Gastroesophageal sphincter (tissue), 4 donors: Measurements from ENCODE around the gene MTRR. TPM values are rescaled to one million over a fixed set of nuclear protein-coding genes. Genes with fewer than 3 reads are reported as not detected.
A peak's percentile ranks its signal among the peaks of the same experiment; 100 is the strongest.

Experiments used
- ATAC-seq: fragments of 150-250 bp; one replicate; pipeline ENCODE4 v1.9.1; 2016; ENCODE audit warnings: mild to moderate bottlenecking, moderate library complexity
- H3K27ac ChIP-seq, 4 donors: fragments of 200-600 bp; sonication (generic) in 3 of 4; 1 replicate in 3 of 4; 2 replicates in 1 of 4; pipeline ENCODE4 v1.5.1; 2016 to 2019
- H3K27me3 ChIP-seq: fragments of 200-600 bp; sonication (generic); one replicate; pipeline ENCODE4 v1.5.1; 2019
- H3K36me3 ChIP-seq, 2 donors: fragments of 200-600 bp; sonication (generic); one replicate each; pipeline ENCODE4 v1.5.1; 2019; ENCODE audit warnings: control low read depth in 1 of 2
- H3K4me1 ChIP-seq, 3 donors: fragments of 200-600 bp; sonication (generic); 1 replicate in 2 of 3; 2 replicates in 1 of 3; pipeline ENCODE4 v1.5.1; 2016 to 2019; ENCODE audit warnings: control low read depth in 2 of 3
- H3K4me3 ChIP-seq, 2 donors: fragments of 200-600 bp; sonication (generic); one replicate each; pipeline ENCODE4 v1.5.1; 2019; ENCODE audit warnings: mild to moderate bottlenecking in 1 of 2, moderate library complexity in 1 of 2
- H3K9me3 ChIP-seq, 3 donors: fragments of 200-600 bp; sonication (generic); one replicate each; pipeline ENCODE4 v1.5.1; 2017 to 2019; ENCODE audit warnings: control low read depth in 2 of 3
- EP300 ChIP-seq: sonication (generic); formaldehyde crosslinking; IDR thresholded peaks from one replicate; pipeline ENCODE4 v1.6.1; 2017; ENCODE audit warnings: antibody characterized with exemption, mild to moderate bottlenecking
- POLR2A ChIP-seq, 2 donors: fragments of 450-650 bp; IDR thresholded peaks; one replicate each; pipeline ENCODE4 v1.6.1; 2017; ENCODE audit warnings: antibody characterized with exemption in 2 of 2, mild to moderate bottlenecking in 2 of 2, moderate library complexity in 1 of 2
- POLR2AphosphoS5 ChIP-seq: sonication (generic); formaldehyde crosslinking; IDR thresholded peaks from one replicate; pipeline ENCODE4 v1.6.1; 2017; ENCODE audit warnings: antibody characterized with exemption
- WGBS, 2 donors: methylation state at CpG; one replicate each; pipeline ENCODE4 v1.1.5; 2018; ENCODE audit warnings: low coverage in 1 of 2; 5-methylcytosine and 5-hydroxymethylcytosine counted together
- total RNA-seq, 4 donors: library from RNA; depleted of rRNA; stranded (reverse); fragments of >200 nt; gene quantifications; one replicate each; pipeline ENCODE4 v1.1.0, GENCODE V29; 2016
- TF ChIP-seq, protein P1 (sequence below), 4 experiments: fragments of 200-600 bp in 2 of 4; fragments of 450-650 bp in 2 of 4; sonication (generic) in 1 of 4; IDR thresholded peaks; one replicate each; pipeline ENCODE4 v1.5.1; 2017 to 2019; ENCODE audit warnings: antibody characterized with exemption in 4 of 4, mild to moderate bottlenecking in 2 of 4, moderate library complexity in 2 of 4

MTRR gene
- 10 to 100 TPM; 29.3 to 44.0 (median 35.5) TPM for total RNA-seq

DNA sequence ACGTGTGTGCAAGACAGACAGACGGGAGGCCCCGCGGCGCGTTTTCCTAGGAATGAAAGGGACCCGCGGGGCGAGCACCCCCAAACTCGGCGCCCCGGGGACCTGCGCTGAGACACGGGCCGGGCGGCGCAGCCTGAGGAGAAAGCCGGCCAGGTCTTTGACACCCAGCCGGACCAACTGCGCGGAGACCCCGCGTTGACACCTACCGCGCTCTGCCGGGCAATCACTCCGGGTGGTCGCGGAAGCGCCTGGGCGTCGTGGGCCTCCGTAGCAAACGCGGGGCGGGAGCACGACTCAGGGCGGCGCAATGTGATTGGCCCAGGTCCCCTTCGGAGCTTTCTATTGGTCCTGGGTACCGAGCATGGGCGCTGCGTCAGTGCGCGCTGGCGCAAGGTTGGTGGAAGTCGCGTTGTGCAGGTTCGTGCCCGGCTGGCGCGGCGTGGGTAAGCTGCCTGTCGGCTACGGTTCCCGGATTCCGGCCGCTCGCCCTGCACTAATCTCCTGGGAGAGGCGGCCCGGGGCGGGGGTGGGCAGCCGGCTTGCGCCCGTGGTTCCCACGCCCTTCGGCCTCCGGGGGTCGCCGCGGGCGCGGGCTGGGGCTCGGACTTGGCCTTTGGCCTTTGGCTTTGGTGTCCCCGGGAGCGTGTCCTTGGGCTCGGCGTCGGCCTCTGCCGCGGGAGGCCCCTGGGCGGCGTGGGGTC, at the start of gene MTRR, which contains the start of gene FASTKD3:
Gene MTRR (plus strand): TSS at position 376 of the 701 bp plus-strand sequence. CDS start 1,647 bp downstream, outside the sequence.
Gene FASTKD3 (minus strand): TSS at position 259 of the 701 bp plus-strand sequence. CDS start 948 bp downstream, outside the sequence.
- Histone ChIP-seq H3K4me1 (peaks cover 11 to 45% (median 13%) of the 10 kb centered on the region in 3 donors), H3K9me3 (no peaks in the 10 kb centered on the region), H3K27ac (peak within 1 kb of the TSS; percentile 30 to 90 (median 88)), H3K36me3 (peaks cover 0 to 19% of the 10 kb centered on the region in 2 donors), H3K27me3 (no peaks in the 10 kb centered on the region), H3K4me3 (peak within 1 kb of the TSS; percentile 76 to 90)
- TF ChIP-seq, protein P1, sequence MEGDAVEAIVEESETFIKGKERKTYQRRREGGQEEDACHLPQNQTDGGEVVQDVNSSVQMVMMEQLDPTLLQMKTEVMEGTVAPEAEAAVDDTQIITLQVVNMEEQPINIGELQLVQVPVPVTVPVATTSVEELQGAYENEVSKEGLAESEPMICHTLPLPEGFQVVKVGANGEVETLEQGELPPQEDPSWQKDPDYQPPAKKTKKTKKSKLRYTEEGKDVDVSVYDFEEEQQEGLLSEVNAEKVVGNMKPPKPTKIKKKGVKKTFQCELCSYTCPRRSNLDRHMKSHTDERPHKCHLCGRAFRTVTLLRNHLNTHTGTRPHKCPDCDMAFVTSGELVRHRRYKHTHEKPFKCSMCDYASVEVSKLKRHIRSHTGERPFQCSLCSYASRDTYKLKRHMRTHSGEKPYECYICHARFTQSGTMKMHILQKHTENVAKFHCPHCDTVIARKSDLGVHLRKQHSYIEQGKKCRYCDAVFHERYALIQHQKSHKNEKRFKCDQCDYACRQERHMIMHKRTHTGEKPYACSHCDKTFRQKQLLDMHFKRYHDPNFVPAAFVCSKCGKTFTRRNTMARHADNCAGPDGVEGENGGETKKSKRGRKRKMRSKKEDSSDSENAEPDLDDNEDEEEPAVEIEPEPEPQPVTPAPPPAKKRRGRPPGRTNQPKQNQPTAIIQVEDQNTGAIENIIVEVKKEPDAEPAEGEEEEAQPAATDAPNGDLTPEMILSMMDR (IDR thresholded peaks at IDR 0.05), result peak in 2 of 4 experiments; percentile 8 to 19
- TF ChIP-seq POLR2AphosphoS5, result peak; percentile 91
- TF ChIP-seq POLR2A (IDR thresholded peaks at IDR 0.05), result peak; percentile 61 to 70
- TF ChIP-seq EP300, result no peak
- 0% methylated on average over 10 of the region's 83 CpGs; no CpG with 5 or more reads in 1 of the 2 donors for WGBS, 2 donors
- ATAC-seq, result peak; percentile 100

DNA sequence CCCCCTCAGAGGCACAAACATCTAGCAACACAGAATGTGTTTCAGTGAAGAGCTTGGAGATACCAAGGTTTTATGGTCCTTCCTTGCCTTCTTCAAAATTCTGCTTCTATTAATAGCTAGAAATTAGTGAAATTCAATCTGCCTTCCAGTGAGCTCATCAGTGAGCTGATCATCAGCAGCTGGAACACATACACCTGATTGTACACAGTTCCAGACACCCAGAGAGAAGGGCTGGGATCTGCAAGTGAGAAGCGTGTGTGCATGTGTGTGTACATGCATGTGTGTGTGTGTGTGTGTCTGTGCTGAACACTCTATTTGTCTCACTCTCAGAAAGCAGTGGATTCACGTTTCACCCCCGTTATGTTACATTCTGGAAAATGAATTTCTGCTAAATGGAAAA, 46.5 kb upstream of the MTRR start:
- no peaks in the 10 kb centered on the region for H3K4me1 ChIP-seq
- ATAC-seq, result no peak
- H3K27ac ChIP-seq, result no peak overlapping the region
- peaks cover 0 to 15% of the 10 kb centered on the region in 2 donors for H3K36me3 ChIP-seq
- no peaks in the 10 kb centered on the region for H3K9me3 ChIP-seq
- 71 to 78% methylated on average over 3 of the region's 3 CpGs for WGBS, 2 donors
- no peaks in the 10 kb centered on the region for H3K27me3 ChIP-seq
- no peak overlapping the region for H3K4me3 ChIP-seq
- no peak for TF ChIP-seq POLR2AphosphoS5

DNA sequence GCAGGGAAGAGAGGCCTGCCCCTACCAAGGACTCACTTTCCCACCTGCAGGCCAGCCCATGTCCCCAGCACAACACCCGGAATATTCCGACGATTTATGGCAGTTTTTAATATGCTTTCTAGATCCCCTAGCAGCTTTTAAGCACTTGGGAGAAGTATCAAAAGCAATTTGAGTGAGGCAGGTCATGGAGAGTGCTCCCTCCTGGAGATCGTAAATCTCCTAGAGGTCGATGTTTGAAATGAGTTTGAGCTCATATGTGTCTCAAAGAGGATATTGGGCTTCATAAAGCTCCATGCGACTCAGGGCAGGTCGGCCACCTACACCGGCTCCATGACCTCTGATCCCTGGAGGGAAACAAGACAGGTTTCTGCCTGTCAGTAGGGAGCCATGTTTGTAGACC, 45.4 kb upstream of the MTRR start:
- H3K36me3 ChIP-seq, result peaks cover 0 to 15% of the 10 kb centered on the region in 2 donors
- no peak for TF ChIP-seq POLR2AphosphoS5
- no peak for TF ChIP-seq POLR2A (IDR thresholded peaks at IDR 0.05)
- TF ChIP-seq, protein P1 (IDR thresholded peaks at IDR 0.05), result no peak
- TF ChIP-seq EP300, result no peak
- H3K27me3 ChIP-seq, result no peaks in the 10 kb centered on the region
- no peak for ATAC-seq
- 76 to 90% methylated on average over 6 to 8 of the region's 8 CpGs for WGBS, 2 donors
- no peak overlapping the region for H3K27ac ChIP-seq
- no peaks in the 10 kb centered on the region for H3K4me1 ChIP-seq
- no peak overlapping the region for H3K4me3 ChIP-seq
- H3K9me3 ChIP-seq, result no peaks in the 10 kb centered on the region

DNA sequence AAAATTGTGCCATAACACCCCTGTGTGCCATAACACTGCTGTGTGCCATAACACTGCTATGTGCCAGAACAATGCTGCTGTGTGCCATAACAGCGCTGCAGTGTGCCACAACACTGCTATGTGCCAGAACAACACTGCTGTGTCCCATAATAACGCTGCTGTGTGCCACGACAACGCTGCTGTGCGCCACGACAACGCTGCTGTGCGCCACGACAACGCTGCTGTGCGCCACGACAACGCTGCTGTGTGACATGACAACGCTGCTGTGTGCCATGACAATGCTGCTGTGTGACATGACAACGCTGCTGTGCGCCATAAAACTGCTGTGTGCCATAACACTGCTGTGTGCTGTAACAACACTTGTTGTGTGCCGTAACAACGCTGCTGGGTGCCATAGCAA, 44.0 kb upstream of the MTRR start:
- no peak for ATAC-seq
- Histone ChIP-seq H3K4me1 (no peaks in the 10 kb centered on the region), H3K27me3 (no peaks in the 10 kb centered on the region), H3K9me3 (no peaks in the 10 kb centered on the region), H3K36me3 (peaks cover 0 to 15% of the 10 kb centered on the region in 2 donors), H3K4me3 (no peak overlapping the region), H3K27ac (no peak overlapping the region)
- WGBS, 2 donors, result 95 to 98% methylated on average over 9 to 16 of the region's 18 CpGs
- TF ChIP-seq POLR2AphosphoS5 (no peak), EP300 (no peak), POLR2A (IDR thresholded peaks at IDR 0.05) (no peak)
- TF ChIP-seq, protein P1 (IDR thresholded peaks at IDR 0.05), result no peak

DNA sequence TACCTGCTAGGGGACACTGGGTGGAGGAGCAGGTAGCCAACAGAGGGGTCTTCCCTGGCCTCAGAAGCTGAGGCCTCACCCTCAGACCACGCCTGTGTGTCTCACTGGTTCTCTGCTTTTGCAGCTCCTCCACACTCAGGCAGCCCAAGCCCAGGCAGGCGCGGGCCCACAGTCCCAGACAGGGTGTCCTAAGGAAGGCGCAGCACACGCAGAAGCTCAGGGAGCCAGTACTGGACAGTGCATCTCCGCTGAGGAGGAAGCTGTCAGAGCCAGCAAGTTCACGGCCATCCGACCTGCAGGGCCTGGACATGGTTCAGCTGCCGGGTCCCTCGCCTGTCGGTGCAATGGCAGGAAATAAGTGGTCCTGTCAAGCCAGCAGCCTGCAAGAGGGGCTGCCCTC, 43.3 kb upstream of the MTRR start:
- WGBS, 2 donors, result 33 to 70% methylated on average over 1 to 3 of the region's 11 CpGs
- H3K27ac ChIP-seq, result no peak overlapping the region
- H3K4me1 ChIP-seq, result no peaks in the 10 kb centered on the region
- no peaks in the 10 kb centered on the region for H3K9me3 ChIP-seq
- no peak for TF ChIP-seq POLR2A (IDR thresholded peaks at IDR 0.05)
- TF ChIP-seq, protein P1 (IDR thresholded peaks at IDR 0.05), result no peak
- no peak for TF ChIP-seq POLR2AphosphoS5
- TF ChIP-seq EP300, result no peak
- no peaks in the 10 kb centered on the region for H3K27me3 ChIP-seq
- peaks cover 0 to 15% of the 10 kb centered on the region in 2 donors for H3K36me3 ChIP-seq
- no peak for ATAC-seq
- H3K4me3 ChIP-seq, result no peak overlapping the region
